Panc1 (cell line): ENCODE results near the gene ITM2C. TPM values are rescaled to one million over a fixed set of nuclear protein-coding genes. Genes with fewer than 3 reads are reported as not detected.

Experiments used
- ATAC-seq: fragments of 200-7000 bp; cut with Tn5 transposase; 2 replicates; pipeline ENCODE4 v1.9.1; 2020; ENCODE audit warnings: mild to moderate bottlenecking, moderate library complexity
- BruUV-seq: library from RNA; stranded (reverse); fragments of 400-500 nt; replicated peaks from 2 replicates; lab custom pipeline; 2021; lab: Mats Ljungman, UMichigan
- CTCF ChIA-PET: fragments of 300-600 bp; sonication (Branson Sonifier 250); formaldehyde crosslinking; loops from one replicate; lab custom pipeline; 2022; ENCODE audit warnings: antibody characterized with exemption; lab: Charles Lee
- POLR2A ChIA-PET: fragments of 300-600 bp; sonication (Branson Sonifier 250); formaldehyde crosslinking; loops from one replicate; lab custom pipeline; 2022; ENCODE audit warnings: antibody characterized with exemption; lab: Charles Lee
- DNase-seq: peaks from one replicate; pipeline ENCODE4 v3.0.0-alpha.2; 2010; ENCODE audit warnings: low read depth, low spot score
- H3K27ac ChIP-seq: 2 replicates; pipeline ENCODE4 v1.5.1; 2011; ENCODE audit warnings: mild to moderate bottlenecking, low read length, inconsistent platforms
- H3K27me3 ChIP-seq: fragments of 200-500 bp; sonication (Bioruptor generic); 2 replicates; pipeline ENCODE4 v1.6.0; 2014; ENCODE audit warnings: low read length, inconsistent platforms; ENCODE audit not compliant: control insufficient read depth, insufficient read depth
- H3K36me3 ChIP-seq: fragments of 200-500 bp; sonication (Bioruptor generic); 2 replicates; pipeline ENCODE4 v1.5.1; 2014; ENCODE audit warnings: inconsistent platforms, mild to moderate bottlenecking, low read length, moderate library complexity; ENCODE audit not compliant: control insufficient read depth, insufficient read depth
- H3K4me1 ChIP-seq: 2 replicates; pipeline ENCODE4 v1.5.1; 2011; ENCODE audit warnings: inconsistent platforms, mild to moderate bottlenecking, low read length, moderate library complexity; ENCODE audit not compliant: control insufficient read depth, insufficient read depth
- H3K4me3 ChIP-seq, 2 experiments: 2 replicates each; pipeline ENCODE4 v1.5.1; 2011 to 2012; ENCODE audit warnings: low read depth in 2 of 2, low read length in 2 of 2, mild to moderate bottlenecking in 2 of 2, inconsistent platforms in 1 of 2, moderate library complexity in 1 of 2
- H3K9me3 ChIP-seq: fragments of 200-500 bp; sonication (Bioruptor generic); 2 replicates; pipeline ENCODE4 v1.5.1; 2014; ENCODE audit warnings: low read depth, mild to moderate bottlenecking, inconsistent platforms, low read length, moderate library complexity; ENCODE audit not compliant: control insufficient read depth, insufficient read depth
- CTCF ChIP-seq: fragments of 450-650 bp; IDR thresholded peaks from 2 replicates; pipeline ENCODE4 v1.5.1; 2017; ENCODE audit warnings: mild to moderate bottlenecking
- POLR2AphosphoS5 ChIP-seq: IDR thresholded peaks from 2 replicates; pipeline ENCODE4 v1.6.1; 2012; ENCODE audit warnings: mild to moderate bottlenecking, low read depth, low read length, moderate library complexity
- SIN3A ChIP-seq: IDR thresholded peaks from 2 replicates; pipeline ENCODE4 v1.6.1; 2012; ENCODE audit warnings: low read depth, mild to moderate bottlenecking, low read length, moderate library complexity, borderline replicate concordance; ENCODE audit not compliant: insufficient read depth
- TCF7L2 ChIP-seq: IDR thresholded peaks from 2 replicates; pipeline ENCODE4 v1.6.1; 2011; ENCODE audit warnings: mild to moderate bottlenecking, low read depth, low read length, inconsistent platforms
- in situ Hi-C: cut with HindIII; loops from 2 replicates; pipeline ENCODE4 v1.10.0; 2016; ENCODE audit warnings: low sequenced_read_pairs, low pct_unique_long_range_greater_than_20kb
- intact Hi-C: fragments of 100-400 bp; cut with micrococcal nuclease; formaldehyde crosslinking; loops from one replicate; pipeline ENCODE4 v1.10.0; 2022; ENCODE audit not compliant: unreplicated experiment
- total RNA-seq: library from RNA; stranded (reverse); gene quantifications from one replicate; pipeline ENCODE4 v1.2.1, GENCODE V29; 2021; ENCODE audit not compliant: unreplicated experiment
- TF ChIP-seq, protein P1 (sequence below), 2 experiments: IDR thresholded peaks; 2 replicates each; pipeline ENCODE4 v1.6.1; 2011 to 2012; ENCODE audit warnings: low read depth in 2 of 2, control low read depth in 1 of 2, low read length in 1 of 2, mild to moderate bottlenecking in 1 of 2, moderate library complexity in 1 of 2; ENCODE audit not compliant: insufficient read depth in 1 of 2

ITM2C gene
- total RNA-seq, 1 experiment from 2014 or later, result 114 TPM

GRCh38 chr2:230870544-230871360 is 6.0 kb downstream of the ITM2C start:
- 0 out of 2 replicates have a peak overlapping the region, but pooled peaks have one; percentile 34 for H3K27ac ChIP-seq
- TF ChIP-seq SIN3A, result no peak
- no peak for TF ChIP-seq CTCF
- no peak for TF ChIP-seq POLR2AphosphoS5
- TF ChIP-seq TCF7L2, result no peak; the same call in 1 of the 2 replicates
- TF ChIP-seq, protein P1, sequence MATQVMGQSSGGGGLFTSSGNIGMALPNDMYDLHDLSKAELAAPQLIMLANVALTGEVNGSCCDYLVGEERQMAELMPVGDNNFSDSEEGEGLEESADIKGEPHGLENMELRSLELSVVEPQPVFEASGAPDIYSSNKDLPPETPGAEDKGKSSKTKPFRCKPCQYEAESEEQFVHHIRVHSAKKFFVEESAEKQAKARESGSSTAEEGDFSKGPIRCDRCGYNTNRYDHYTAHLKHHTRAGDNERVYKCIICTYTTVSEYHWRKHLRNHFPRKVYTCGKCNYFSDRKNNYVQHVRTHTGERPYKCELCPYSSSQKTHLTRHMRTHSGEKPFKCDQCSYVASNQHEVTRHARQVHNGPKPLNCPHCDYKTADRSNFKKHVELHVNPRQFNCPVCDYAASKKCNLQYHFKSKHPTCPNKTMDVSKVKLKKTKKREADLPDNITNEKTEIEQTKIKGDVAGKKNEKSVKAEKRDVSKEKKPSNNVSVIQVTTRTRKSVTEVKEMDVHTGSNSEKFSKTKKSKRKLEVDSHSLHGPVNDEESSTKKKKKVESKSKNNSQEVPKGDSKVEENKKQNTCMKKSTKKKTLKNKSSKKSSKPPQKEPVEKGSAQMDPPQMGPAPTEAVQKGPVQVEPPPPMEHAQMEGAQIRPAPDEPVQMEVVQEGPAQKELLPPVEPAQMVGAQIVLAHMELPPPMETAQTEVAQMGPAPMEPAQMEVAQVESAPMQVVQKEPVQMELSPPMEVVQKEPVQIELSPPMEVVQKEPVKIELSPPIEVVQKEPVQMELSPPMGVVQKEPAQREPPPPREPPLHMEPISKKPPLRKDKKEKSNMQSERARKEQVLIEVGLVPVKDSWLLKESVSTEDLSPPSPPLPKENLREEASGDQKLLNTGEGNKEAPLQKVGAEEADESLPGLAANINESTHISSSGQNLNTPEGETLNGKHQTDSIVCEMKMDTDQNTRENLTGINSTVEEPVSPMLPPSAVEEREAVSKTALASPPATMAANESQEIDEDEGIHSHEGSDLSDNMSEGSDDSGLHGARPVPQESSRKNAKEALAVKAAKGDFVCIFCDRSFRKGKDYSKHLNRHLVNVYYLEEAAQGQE (IDR thresholded peaks at IDR 0.05; ENCODE audit: insufficient read depth in 1 of 2, low read depth in 2 of 2, low read length in 1 of 2), result no peak
- BruUV-seq, result no TSS peak
- DNase-seq (no peak), ATAC-seq (peak; percentile 20; the same call in 1 of the 2 replicates)
- no peaks in the 10 kb centered on the region for H3K27me3 ChIP-seq
- no peak overlapping the region for H3K4me3 ChIP-seq
- H3K9me3 ChIP-seq, result no peaks in the 10 kb centered on the region
- in situ Hi-C loops (no loop called here), intact Hi-C loops (no loop called here)
- H3K4me1 ChIP-seq, result peaks cover 60% of the 10 kb centered on the region
- POLR2A ChIA-PET, result no interaction called here
- CTCF ChIA-PET, result no interaction called here
- no peaks in the 10 kb centered on the region for H3K36me3 ChIP-seq

- Histone ChIP-seq H3K4me3 (no peak overlapping the region), H3K27ac (no peak overlapping the region), H3K9me3 (no peaks in the 10 kb centered on the region), H3K36me3 (no peaks in the 10 kb centered on the region), H3K4me1 (peaks cover 53% of the 10 kb centered on the region), H3K27me3 (no peaks in the 10 kb centered on the region)
- no TSS peak for BruUV-seq
- intact Hi-C loops (no loop called here), in situ Hi-C loops (no loop called here)
- ATAC-seq (0 out of 2 replicates have a peak, but pooled peaks have one; percentile 2), DNase-seq (no peak)
- POLR2A ChIA-PET, result no interaction called here
- CTCF ChIA-PET, result no interaction called here
- TF ChIP-seq CTCF (no peak), TCF7L2 (no peak), SIN3A (no peak), POLR2AphosphoS5 (no peak)
- TF ChIP-seq, protein P1 (IDR thresholded peaks at IDR 0.05; ENCODE audit: insufficient read depth in 1 of 2, low read depth in 2 of 2, low read length in 1 of 2), result no peak
Observed at GRCh38 chr2:230871361-230872150, 6.8 kb downstream of the ITM2C start.
